GM10847 (cell line): ENCODE measurements around the gene PNPLA7.

ENCODE experiments used
- POLR2A ChIP-seq: IDR thresholded peaks from 2 replicates; pipeline ENCODE4 v1.6.1; 2011; ENCODE audit not compliant: insufficient read length; ENCODE audit errors: extremely low read depth

PNPLA7 gene

GRCh38 chr9:137421838-137422603 lies 128.2 kb downstream of the PNPLA7 start:
- no peak for TF ChIP-seq POLR2A

- TF ChIP-seq POLR2A: no peak
Measured at GRCh38 chr9:137417161-137418021, 132.8 kb downstream of the PNPLA7 start.

- TF ChIP-seq POLR2A: no peak
Measured at GRCh38 chr9:137416563-137417151, 133.5 kb downstream of the PNPLA7 start.

GRCh38 chr9:137416006-137416562 lies 134.1 kb downstream of the PNPLA7 start:
- no peak for TF ChIP-seq POLR2A

GRCh38 chr9:137415451-137415850 lies 134.8 kb downstream of the PNPLA7 start:
- no peak for TF ChIP-seq POLR2A

- no peak for TF ChIP-seq POLR2A
Measured at GRCh38 chr9:137412431-137412830, 137.8 kb downstream of the PNPLA7 start.

- TF ChIP-seq POLR2A: no peak
Measured at GRCh38 chr9:137411645-137412380, 138.4 kb downstream of the PNPLA7 start.

- no peak for TF ChIP-seq POLR2A
Measured at GRCh38 chr9:137411260-137411644, 138.9 kb downstream of the PNPLA7 start.

GRCh38 chr9:137410891-137411249 lies 139.3 kb downstream of the PNPLA7 start:
- no peak for TF ChIP-seq POLR2A
